ENCODE data around the gene MLPH.

DNA sequence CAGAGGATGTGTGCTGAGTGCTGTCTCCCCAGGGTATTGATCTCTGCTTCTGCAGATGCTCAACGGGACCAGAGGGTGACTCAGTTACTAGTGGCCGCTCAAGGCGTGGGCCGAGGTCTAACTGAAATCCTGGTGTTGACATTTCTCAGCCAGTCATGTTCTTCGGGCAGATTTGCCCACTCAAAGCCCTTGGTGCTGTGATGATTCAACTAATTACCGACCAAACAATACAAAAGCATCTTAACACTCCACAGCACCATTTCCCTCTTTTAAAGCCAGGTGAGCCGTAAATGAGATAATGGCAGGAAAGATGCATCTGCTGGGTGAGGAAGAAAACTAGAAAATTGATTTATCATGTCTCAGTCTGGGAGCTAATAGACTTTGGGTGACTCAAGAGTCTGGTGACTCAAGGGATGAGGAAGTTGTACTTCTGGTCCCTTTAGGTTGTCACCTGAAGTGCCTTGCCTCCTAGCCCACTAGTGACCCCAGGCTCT lies 46.7 kb downstream of the MLPH start:
- TF ChIP-seq, protein P1, sequence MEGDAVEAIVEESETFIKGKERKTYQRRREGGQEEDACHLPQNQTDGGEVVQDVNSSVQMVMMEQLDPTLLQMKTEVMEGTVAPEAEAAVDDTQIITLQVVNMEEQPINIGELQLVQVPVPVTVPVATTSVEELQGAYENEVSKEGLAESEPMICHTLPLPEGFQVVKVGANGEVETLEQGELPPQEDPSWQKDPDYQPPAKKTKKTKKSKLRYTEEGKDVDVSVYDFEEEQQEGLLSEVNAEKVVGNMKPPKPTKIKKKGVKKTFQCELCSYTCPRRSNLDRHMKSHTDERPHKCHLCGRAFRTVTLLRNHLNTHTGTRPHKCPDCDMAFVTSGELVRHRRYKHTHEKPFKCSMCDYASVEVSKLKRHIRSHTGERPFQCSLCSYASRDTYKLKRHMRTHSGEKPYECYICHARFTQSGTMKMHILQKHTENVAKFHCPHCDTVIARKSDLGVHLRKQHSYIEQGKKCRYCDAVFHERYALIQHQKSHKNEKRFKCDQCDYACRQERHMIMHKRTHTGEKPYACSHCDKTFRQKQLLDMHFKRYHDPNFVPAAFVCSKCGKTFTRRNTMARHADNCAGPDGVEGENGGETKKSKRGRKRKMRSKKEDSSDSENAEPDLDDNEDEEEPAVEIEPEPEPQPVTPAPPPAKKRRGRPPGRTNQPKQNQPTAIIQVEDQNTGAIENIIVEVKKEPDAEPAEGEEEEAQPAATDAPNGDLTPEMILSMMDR (IDR thresholded peaks at IDR 0.05): no peak
- no peak for TF ChIP-seq POLR2AphosphoS5 (IDR thresholded peaks at IDR 0.05; ENCODE audit: insufficient read depth in 1 of 2, low read depth in 1 of 2)
